Rectal smooth muscle tissue (tissue), 1 donor: ENCODE results near the gene VASH2.

Source experiments
- H3K27ac ChIP-seq: one replicate; pipeline ENCODE4 v1.7.0; 2013; ENCODE audit warnings: low read depth, low read length, inconsistent platforms
- H3K27me3 ChIP-seq: one replicate; pipeline ENCODE4 v1.7.0; 2013; ENCODE audit warnings: low read length; ENCODE audit not compliant: control insufficient read depth, insufficient read depth
- H3K36me3 ChIP-seq: one replicate; pipeline ENCODE4 v1.7.0; 2013; ENCODE audit warnings: low read length; ENCODE audit not compliant: control insufficient read depth, insufficient read depth
- H3K4me1 ChIP-seq: one replicate; pipeline ENCODE4 v1.7.0; 2013; ENCODE audit warnings: low read length; ENCODE audit not compliant: control insufficient read depth, insufficient read depth
- H3K4me3 ChIP-seq: one replicate; pipeline ENCODE4 v1.7.0; 2013; ENCODE audit warnings: low read length
- H3K9ac ChIP-seq: one replicate; pipeline ENCODE4 v1.7.0; 2013; ENCODE audit warnings: low read length

The VASH2 gene

DNA sequence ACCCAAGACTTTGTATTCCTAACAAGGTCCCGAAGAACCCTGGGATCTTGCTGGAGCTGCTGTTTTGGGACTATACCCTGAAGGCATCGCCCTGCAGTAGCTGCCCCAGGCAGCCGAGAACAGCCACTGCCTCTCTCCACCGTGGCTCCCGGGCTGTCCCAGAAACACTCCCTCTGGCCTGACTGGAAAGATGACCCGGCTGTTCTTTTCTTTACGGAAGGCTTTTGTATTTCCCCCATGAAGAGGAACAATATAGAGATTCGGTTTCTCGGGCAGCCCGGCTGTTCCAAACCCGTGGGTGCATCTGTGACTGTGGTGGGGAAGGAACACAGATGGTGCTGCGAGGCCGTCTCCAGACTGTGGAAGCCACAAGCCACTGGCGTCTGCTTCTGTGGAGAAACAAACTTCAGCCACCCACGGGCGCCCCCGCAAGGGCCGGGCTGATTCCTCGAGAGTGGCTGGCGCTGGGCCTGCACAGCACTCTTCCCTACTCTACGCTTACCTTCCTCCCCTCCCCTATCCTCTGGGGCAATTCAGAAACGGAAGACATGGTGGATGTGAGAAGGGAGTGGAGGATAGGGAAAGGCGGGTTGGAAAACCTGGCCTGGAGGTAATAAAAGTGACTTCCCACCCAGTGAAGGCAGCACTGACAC is 33.7 kb upstream of the VASH2 start:
- no peak overlapping the region for H3K4me3 ChIP-seq
- H3K27me3 ChIP-seq = no peaks in the 10 kb centered on the region
- H3K36me3 ChIP-seq = no peaks in the 10 kb centered on the region
- H3K4me1 ChIP-seq = no peaks in the 10 kb centered on the region
- H3K9ac ChIP-seq = no peak overlapping the region
- no peak overlapping the region for H3K27ac ChIP-seq

DNA sequence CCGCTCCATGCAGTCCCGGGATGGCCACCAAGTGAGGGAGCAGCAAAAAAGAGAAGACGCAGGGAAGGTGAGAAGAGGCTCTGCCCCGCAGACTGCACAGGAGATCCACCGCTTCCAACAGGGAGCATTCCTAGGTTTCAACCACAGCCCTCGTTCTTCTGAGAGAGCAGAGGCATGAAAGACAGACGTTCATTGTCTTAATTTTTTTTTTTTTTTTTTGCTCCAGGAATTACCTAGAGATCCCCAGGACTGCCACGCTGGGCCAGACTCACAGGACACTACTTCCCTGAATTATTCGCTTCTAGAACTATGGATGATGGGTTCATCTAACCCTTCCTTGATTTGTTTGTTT is 33.2 kb upstream of the VASH2 start:
- Histone ChIP-seq H3K4me1 (no peaks in the 10 kb centered on the region), H3K4me3 (no peak overlapping the region), H3K27me3 (no peaks in the 10 kb centered on the region), H3K36me3 (no peaks in the 10 kb centered on the region), H3K27ac (no peak overlapping the region), H3K9ac (no peak overlapping the region)

DNA sequence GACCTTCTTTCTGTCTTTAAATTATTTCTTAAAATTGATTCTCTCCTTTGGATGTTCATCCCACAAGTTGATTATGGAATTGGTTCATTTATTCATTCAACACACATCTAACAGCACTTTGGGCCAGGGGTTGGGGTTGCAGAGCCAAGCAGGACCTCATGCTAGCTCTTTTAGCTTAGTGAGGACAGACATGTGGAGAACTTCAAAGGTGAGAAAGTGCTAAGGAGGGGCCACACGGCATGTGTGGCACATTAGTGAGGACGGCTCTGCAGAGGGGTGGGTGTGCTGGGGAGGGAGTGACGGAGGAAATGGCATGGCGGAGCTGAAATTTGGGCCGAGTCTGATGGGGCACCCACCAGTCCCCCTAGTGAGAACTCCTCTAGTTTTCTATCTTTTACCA is 32.5 kb upstream of the VASH2 start:
- Histone ChIP-seq H3K9ac (no peak overlapping the region), H3K4me1 (no peaks in the 10 kb centered on the region), H3K27ac (no peak overlapping the region), H3K4me3 (no peak overlapping the region), H3K36me3 (no peaks in the 10 kb centered on the region), H3K27me3 (no peaks in the 10 kb centered on the region)

DNA sequence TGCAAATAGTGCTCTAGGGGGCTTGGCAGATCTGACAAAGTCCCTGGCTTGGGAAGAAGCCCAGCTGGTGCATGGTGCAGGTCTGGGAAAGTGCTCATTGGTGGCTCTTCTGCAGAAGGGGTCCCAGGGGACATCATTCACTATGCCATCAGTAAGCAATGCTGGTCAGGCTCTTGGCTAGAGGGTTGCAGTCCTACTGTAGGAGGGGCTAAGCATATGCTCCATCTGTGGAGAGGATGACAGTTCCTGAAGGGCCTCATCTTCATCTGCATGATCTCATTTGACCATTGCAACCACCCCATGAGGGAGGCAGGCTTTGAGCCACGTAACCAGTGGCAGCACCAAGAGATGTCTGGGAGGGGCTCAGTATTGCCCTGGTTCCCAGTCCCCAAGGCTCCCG is 31.5 kb upstream of the VASH2 start:
- H3K27me3 ChIP-seq = no peaks in the 10 kb centered on the region
- no peak overlapping the region for H3K9ac ChIP-seq
- H3K4me1 ChIP-seq = no peaks in the 10 kb centered on the region
- H3K36me3 ChIP-seq = no peaks in the 10 kb centered on the region
- H3K4me3 ChIP-seq = no peak overlapping the region
- H3K27ac ChIP-seq = no peak overlapping the region

DNA sequence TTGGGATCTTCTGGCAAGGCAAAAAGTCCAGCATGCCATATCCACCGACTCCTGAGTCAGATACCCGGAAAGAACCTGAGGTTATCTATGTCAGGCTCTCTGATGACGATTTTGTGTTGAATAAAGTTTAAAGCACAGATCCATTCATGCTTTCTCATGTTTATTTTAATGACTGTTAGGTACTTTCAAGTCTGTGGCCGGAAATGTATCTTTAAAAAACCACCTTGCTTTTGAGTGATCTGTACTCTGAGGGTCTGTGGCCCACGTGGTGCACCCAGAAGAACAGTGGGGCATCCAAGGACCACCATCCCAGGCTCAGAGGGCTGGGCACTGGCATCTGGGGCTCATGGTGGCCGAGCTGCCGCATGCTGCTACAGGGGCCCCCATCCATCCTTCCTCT is 30.1 kb upstream of the VASH2 start:
- Histone ChIP-seq H3K27me3 (no peaks in the 10 kb centered on the region), H3K4me1 (no peaks in the 10 kb centered on the region), H3K27ac (no peak overlapping the region), H3K9ac (no peak overlapping the region), H3K4me3 (no peak overlapping the region), H3K36me3 (no peaks in the 10 kb centered on the region)

DNA sequence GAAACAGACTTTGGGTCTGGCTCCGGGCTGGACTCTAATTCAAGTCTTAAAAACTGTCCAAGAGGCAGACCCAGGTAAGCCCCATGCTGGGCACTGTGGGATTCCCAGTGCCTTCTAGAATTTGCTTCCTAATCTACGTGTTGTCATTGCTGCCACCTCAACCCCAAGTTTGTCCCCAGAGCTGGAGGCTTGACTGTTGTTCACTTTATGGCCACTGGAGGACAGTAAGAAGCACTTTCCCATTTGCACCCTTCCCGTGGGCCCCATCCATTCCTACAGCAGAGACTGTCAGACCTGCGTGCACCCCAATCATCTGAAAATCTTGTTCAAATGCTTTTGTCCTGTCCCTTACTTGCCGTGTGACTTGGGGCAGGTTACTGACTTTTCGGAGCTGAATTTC is 29.4 kb upstream of the VASH2 start:
- Histone ChIP-seq H3K9ac (no peak overlapping the region), H3K27me3 (no peaks in the 10 kb centered on the region), H3K4me3 (no peak overlapping the region), H3K27ac (no peak overlapping the region), H3K36me3 (no peaks in the 10 kb centered on the region), H3K4me1 (no peaks in the 10 kb centered on the region)

DNA sequence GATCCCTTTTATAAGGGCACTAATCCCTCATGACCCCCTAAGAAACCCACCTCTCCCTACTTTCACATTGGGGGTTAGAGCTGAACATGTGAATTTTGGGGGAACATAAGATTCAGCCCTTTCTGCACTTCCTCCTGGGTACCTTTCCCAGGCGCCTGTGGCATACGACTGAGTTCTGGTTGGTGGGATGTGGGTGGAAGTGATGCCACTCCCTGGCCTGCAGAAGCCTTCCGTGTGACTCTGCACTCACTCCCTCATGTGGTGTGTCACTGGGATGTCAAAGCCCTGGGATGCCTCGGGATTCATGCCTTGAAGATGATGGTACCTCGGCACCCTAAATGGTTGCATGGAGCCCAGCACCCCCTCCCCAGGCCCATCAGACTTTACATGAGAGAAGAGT is 28.3 kb upstream of the VASH2 start:
- no peaks in the 10 kb centered on the region for H3K36me3 ChIP-seq
- H3K27ac ChIP-seq = no peak overlapping the region
- no peaks in the 10 kb centered on the region for H3K4me1 ChIP-seq
- H3K9ac ChIP-seq = no peak overlapping the region
- no peak overlapping the region for H3K4me3 ChIP-seq
- no peaks in the 10 kb centered on the region for H3K27me3 ChIP-seq

DNA sequence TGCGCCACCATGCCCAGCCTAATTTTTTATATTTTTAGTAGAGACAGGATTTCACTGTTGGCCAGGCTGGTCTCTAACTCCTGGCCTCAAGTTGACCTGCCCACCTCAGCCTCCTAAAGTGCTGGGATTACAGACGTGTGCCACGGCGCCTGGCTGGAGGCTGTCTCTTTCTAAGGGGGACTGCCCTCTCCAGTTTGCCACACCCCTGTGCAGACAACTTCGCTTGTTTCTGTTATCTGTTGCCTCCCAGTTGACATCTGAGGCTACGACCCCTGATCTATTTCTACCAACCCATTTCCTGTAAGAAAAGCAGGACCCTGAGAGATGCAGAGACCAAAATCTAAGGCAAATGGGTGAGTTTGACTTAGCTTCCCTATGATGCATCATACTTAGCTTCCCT is 24.0 kb upstream of the VASH2 start:
- Histone ChIP-seq H3K4me3 (no peak overlapping the region), H3K9ac (no peak overlapping the region), H3K27me3 (no peaks in the 10 kb centered on the region), H3K36me3 (no peaks in the 10 kb centered on the region), H3K4me1 (no peaks in the 10 kb centered on the region), H3K27ac (no peak overlapping the region)

DNA sequence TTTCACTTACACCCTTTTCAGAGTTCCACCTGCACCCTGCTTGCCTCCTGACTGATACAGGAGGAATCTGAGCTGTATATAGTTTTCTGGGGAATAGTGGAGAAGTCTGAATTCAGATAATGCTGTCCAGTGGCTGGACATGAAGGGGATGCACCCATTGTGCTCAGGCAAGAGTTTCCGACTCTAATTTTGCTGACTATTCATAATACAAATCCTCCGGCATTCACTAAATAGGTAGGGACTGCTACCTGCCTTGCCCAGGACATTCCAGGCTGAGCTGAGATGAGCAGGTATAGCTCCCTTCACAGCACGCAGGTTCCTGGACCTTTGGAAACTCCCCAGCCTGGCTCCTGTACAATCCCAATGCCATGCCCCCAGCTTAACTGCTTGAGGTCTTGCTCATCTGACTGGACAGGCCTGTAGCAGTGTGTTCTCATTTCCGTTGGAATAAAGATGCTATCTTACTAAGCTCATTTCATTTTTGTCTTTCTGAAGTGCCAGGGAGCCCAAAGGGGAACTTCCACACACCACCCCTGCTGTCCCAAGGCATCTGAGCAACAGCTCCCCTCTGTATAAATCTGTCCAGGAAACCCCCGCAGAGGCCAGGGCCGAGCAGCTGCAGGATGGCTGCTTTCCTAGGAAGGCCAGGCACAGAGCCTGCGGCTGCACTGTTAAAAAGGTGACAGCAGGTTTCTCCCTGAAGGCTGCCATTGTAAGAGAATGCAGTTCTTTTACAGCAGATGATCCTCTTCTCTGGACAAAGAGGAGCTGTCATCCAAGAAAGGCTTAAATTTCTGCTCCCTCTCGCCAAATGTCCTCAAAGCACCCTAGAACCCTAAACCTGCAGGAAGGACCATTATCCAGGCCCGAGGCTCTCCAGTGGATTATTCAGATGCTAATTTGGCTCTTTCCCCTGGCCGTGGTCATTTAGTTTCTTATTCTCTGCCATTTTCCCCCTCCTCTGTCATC is 21.7 kb upstream of the VASH2 start:
- Histone ChIP-seq H3K36me3 (no peaks in the 10 kb centered on the region), H3K27ac (no peak overlapping the region), H3K27me3 (no peaks in the 10 kb centered on the region), H3K4me1 (no peaks in the 10 kb centered on the region), H3K4me3 (no peak overlapping the region), H3K9ac (no peak overlapping the region)

DNA sequence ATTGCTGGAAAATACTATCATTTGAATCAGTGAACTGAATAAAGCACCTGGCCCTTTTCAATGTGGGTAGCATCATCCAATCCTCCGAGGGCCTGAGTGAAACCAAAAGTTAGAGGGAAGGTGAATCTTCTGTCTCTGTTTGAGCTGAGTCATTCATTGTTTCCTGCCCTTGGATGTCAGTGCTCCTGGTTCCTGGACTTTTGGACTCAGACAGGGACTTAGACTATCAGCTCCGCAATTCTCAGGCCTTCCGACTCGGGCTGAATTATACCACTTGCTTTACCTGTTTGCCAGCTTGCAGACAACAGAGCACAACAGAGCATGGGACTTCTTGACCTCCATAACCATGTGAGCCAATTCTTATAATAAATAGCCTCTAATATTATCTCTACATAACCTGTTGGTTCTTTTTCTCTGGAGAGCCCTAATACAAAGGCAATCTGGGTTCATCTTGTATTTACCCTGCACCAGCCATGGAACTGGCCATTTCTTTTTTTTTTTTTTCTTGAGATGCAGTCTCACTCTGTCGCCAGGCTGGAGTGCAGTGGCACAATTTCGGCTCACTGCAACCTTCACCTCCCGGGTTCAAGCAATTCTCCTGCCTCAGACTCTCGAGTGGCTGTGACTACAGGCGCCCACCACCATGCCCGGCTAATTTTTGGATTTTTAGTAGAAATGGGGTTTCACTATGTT is 19.2 kb upstream of the VASH2 start:
- H3K9ac ChIP-seq = no peak overlapping the region
- H3K27me3 ChIP-seq = no peaks in the 10 kb centered on the region
- no peak overlapping the region for H3K27ac ChIP-seq
- no peaks in the 10 kb centered on the region for H3K4me1 ChIP-seq
- H3K36me3 ChIP-seq = no peaks in the 10 kb centered on the region
- H3K4me3 ChIP-seq = no peak overlapping the region

DNA sequence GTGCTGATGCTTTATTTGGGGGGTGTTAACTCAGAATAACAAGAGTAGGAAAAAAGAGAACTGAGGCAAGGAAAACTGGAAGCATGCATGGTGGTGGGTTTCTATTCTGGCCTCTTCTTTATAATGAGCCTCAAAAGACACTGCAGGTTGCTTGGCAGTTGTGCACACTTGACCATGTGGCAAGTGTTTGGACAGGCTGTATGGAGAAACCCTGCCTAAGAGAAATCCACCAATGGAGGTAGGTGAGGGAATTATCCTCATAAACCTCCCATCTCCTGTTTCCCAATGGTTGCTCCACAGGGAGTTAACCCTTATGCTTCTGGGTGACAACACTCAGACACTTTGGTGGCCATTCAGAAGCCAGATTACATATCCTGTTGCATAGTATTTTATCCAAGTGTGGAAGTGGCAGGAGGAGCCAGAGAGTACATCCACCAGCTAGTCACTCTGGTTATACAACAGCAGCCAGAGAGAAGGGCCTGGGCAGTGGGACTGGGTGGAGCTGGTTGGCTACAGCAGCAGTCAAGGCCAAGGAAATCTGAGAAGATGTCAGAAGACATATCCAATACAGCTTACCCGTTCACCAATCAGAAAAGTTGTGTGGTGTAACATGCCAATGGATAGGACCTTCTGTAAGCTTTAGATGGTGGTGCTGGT is 16.4 kb upstream of the VASH2 start:
- H3K36me3 ChIP-seq = no peaks in the 10 kb centered on the region
- no peaks in the 10 kb centered on the region for H3K27me3 ChIP-seq
- no peak overlapping the region for H3K9ac ChIP-seq
- H3K27ac ChIP-seq = no peak overlapping the region
- H3K4me3 ChIP-seq = no peak overlapping the region
- no peaks in the 10 kb centered on the region for H3K4me1 ChIP-seq

DNA sequence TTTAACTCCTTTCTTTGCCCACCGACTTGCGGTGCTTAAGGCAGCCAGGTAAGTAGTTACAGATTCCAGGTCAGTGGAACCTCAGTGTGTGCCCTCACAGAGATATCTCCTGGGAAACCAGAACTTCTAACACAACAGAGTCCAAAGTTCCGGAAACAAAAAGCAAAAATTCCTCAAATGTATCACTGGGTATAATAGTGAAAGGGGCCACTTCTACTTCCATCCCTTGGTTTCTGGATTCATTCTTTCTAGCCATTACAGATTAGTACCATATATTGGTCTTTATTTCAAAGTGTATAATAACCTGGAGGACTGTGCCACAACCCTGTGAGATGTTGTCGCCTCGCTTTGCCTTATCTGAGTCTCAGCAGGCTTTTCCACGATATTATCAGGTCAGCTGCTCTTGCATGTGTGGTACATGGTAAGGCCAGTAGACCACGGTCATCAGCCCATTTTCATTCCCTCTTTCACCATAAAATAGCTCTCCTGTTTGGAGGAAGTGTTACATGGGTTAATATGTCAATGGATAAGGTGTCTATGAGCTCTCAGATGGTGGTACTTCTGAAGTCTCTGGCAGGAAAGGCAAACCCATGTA is 14.9 kb upstream of the VASH2 start:
- no peak overlapping the region for H3K27ac ChIP-seq
- H3K4me1 ChIP-seq = no peaks in the 10 kb centered on the region
- no peak overlapping the region for H3K9ac ChIP-seq
- no peak overlapping the region for H3K4me3 ChIP-seq
- H3K36me3 ChIP-seq = no peaks in the 10 kb centered on the region
- no peaks in the 10 kb centered on the region for H3K27me3 ChIP-seq
